ENCODE results near the gene EMC10.

EMC10 gene

DNA sequence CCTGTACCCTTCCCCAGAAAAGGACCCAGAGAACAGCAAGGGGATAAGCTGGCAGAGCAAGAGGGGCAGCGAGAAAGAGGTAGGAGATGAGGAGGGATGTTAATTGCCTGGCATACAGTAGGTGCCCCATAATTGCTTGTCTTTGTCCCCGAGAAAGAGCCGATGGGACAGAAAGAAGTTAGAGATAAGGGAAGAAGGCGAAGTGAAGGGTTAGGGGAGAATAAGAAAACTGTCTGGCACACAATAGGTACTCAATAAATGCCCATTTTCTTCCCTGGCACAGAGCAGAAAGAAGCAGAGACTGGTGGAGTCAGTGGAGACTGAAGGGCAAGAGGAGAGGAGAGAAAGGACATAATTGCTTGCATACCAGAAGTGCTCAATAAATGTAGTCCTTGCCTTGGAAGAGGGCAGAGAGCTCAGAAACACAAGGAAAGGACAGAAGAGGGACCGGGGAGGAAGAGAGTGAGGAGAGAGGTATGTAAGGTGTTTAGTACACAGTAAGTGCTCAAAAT lies 18.8 kb downstream of the EMC10 start:
- DNase-seq (ENCODE audit: extremely low read depth in 1 of 2, low read depth in 1 of 2): no peak

DNA sequence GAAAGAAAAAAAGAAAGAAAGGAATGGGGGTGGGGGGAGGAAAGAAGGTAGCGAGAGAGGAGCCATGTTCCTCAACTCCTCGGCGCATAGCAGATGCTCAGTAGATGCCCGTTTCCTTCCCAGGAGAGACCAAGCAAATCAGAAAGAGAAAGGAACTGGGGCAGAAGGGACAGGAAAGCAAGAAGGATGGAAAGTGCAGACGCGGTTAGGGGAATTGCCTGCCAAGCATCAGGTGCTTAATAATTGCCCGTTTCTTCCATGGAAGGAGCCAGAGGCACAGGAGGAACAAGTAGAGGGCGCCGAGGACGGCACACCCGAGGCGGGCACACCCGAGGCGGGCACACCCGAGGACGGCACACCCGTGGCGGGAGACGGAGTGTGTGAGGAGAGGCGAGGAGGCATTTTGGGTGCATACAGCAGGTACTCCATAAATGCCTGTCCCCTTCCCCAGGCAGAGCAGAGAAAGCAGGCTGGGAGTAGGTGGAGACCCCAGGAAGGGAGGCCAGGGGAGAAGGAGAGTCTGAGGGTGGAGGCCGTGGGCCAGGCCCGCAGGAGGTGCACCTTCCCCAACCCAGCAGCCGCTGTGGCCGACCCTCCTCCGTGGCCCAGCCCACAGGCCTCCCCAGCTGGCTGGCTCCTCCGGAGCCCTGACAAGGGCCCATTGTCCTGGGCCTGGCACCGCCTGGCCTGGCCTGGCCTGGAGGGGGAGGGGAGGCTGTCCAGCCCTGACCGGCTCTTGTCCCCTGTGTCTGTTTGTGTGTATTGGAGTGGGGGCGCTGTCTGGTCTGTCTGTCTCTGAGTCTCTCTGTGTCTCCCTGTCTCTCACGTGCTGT lies 20.1 kb downstream of the EMC10 start:
- no peak for DNase-seq (ENCODE audit: extremely low read depth in 1 of 2, low read depth in 1 of 2)

DNA sequence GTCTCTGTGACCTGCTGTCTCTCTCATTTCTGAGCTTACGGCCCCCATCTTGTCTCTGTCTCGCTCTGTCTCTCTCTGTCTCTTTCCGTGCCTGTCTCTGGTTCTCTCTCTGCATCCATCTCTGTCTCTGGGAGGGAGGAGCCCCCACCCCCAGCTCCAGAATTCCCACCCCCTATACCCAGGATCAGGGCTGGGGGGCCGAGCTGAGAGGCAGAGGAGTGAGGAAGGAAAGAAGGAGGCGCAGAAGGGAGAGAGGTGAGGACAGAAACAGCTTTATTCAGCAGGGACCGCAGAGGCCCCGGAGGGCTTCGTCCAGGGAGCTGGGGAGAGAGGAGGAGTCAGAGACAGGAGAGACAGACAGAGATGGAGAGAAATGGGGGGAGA lies 20.7 kb downstream of the EMC10 start:
- no peak for DNase-seq (ENCODE audit: extremely low read depth in 1 of 2, low read depth in 1 of 2)

DNA sequence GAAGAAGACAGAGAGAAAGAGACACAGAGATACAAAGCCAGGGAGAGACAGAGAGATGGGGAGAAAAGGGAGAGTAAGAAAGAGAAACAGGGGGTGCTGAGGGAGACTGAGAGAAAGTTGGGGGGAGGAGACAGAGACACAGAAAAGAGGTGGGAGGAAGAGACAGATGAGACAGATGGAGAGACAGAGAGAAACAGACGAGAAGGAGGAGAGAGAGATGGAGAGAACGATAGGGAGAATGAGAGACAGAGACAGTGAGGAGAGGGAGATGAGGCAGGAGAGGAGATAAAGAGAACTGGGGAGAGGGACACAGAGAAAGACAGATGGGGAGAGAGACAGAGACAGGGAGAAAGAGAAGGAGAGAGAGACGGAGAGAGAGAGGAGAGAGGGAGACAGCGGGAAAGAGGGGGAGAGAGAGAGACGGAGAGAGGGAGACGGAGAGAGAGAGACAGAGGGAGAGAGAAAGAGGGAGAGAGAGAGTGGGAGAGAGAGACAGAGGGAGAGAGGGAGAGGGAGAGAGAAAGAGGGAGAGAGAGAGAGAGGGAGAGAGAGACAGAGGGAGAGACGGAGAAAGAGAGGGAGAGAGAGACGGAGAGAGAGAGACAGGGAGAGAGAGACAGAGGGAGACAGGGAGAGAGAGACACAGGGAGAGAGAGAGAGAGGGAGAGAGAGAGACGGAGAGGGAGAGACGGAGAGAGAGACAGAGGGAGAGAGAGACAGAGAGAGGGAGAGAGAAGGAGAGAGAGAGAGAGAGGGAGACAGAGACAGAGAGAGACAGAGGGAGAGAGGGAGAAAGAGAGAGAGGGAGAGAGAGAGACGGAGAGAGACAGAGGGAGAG lies 22.1 kb downstream of the EMC10 start:
- no peak for DNase-seq (ENCODE audit: extremely low read depth in 1 of 2, low read depth in 1 of 2)

DNA sequence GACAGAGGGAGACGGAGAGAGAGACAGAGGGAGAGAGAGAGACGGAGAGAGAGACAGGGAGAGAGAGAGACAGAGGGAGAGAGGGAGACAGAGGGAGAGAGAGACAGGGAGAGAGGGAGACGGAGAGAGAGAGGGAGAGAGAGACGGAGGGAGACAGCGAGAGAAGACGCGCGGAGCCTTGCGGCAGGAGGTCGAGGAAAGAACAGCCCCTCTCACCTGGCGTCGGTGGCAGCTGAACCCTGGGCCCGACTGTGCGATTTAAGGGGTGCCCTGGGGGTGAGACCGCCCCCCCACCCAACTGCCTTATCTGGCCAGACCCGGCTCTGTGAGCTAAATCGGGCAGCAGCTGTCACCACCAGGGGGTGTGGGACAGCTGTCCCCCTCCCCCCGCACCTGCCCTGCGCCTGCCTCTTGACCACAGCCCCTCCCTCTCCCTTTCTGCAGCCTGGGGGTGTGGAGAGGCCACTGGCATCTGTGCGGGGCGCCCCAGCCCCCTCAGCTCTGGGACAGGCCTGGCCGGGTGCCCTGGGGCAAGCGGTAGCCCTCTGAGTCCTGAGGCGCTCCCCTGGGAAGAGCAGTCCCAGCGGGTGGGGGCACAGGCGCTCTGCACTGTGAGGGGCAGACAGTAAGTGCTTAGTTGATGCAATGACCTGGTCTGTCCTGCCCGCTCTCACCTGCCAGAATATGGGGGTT lies 23.9 kb downstream of the EMC10 start:
- DNase-seq (ENCODE audit: extremely low read depth in 1 of 2, low read depth in 1 of 2): no peak

DNA sequence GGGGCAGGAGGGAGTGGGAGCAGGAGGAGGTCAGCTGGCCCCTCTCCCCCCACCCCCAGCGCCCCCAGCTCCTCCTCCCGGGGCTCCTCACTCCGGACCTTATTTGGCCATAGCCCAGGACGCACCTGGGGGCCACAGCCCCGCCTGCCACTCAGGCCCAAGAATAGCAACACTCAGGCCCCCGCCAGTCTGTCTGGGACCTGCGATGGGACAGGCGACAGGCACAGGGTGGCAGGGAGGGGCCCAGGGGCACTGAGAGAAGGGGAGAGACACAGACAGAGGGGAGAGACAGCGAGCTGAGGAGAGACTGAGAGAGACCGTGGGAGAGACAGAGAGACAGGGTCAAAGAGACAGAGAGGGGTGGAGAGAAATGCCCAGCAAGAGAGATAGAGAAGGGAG lies 24.4 kb downstream of the EMC10 start:
- no peak for DNase-seq (ENCODE audit: extremely low read depth in 1 of 2, low read depth in 1 of 2)

DNA sequence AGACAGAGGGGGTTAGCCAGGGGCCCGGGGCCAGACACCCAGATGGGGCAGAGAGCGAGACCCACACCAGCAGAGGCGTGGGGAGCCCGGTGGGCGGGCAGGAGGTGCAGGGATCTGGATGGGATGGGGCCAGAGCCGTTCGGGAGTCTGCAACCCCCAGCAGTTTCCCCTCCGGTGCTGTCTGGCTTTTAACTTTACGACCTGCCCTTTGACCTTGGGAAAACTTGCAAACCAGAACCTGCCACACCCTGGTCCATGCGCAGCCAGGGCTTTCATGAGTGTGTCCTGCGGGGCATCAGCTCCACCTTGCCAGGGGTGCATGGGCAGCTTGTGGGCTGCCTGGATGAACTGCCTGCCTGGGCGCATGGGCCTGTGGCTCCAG lies 24.9 kb downstream of the EMC10 start:
- DNase-seq (ENCODE audit: extremely low read depth in 1 of 2, low read depth in 1 of 2): no peak

DNA sequence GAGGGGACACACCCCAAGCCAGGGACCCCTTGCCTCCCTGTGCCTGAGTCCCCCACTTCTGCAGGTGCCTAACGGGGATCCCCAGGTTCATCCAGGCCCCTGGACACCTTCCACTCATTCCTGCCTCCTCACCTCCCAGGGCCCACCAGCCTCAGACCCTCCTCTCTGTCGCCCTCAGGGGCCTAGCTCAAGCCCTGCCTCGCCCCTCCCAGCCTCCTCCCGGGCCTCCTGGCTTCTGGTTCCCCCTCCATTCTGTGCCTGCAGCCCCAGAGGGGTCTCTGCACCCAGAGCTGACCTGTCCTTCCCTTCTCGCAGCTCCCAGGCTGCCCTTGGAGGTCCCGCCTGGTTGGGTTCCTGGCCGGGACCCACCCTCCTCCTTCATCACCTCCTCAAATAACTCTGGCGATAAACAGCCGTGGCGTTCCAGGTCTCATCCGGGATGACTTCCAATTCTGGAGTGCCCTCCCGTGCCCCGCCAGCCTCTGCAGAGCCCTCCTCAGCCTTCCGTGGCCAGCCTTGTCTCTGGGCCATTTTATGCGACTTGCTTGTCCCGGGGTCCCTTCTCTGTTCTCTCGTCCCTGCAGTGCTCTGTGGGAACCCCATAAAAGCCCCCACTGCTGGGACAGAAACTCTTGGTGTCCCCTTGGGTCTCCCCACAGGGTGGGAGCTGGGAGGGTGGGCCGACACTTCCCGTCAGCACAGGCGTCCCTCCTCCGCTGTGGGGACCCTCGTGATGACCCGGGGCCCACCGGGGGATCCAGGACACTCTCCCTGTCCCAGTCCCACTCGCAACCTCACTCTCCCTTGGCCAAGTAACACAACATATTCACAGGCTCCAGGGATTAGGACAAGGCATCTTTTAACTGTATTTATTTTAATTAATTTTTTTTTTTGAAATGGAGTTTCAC lies 25.5 kb downstream of the EMC10 start:
- no peak for DNase-seq (ENCODE audit: extremely low read depth in 1 of 2, low read depth in 1 of 2)

DNA sequence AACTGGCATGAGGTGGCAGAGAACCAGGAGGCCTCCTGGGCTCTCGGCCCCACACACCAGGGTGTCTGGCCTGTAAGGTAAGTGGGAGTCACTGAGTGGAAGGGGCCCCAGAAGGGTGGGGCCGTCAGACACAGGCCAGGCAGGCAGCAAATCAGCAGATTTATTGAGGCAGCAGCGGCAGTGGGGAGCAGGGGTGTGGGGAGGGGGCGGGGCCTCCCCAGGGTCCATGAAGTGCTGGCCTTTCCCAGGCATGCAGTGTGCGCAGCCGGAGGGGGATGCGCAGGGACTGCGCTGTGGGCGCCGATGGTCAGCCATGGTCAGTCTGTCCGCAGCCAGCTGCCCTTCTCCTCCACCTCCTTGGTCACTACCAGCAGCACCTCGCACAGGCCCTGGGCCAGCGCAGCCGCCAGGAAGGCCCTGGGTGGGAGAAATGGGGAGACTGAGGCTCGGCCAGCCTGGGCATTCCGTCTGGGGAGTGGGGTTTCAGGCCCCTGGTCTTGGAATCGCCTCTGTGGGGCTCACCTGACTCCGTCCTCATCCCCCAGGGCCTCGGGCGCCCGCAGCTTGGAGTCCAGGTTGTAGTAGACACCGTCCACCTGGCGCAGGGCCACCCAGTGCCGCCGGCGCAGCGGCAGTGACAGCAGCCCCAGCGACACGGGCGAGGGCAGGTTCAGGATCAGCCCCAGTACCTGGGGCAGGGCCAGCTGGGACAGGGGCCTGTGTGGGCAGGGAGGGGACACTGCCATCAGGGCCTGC lies 29.7 kb downstream of the EMC10 start:
- DNase-seq (ENCODE audit: extremely low read depth in 1 of 2, low read depth in 1 of 2): no peak

DNA sequence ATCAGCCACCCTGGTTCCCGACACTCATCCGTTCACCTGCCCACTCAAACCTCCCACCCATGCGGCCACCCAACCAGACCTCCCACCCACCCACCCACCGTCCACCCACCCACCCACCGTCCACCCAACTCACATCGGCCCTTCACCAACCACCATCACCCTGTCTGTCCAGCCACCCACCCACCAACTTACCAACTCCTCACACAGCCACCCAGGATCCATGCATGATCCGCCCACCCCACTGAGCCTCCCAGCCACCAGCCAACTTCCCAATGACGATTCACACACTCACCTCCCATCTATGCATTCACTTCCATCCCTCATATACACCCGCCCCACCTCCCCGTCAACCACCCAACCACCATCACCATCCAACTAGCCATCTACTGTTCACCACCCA lies 30.4 kb downstream of the EMC10 start:
- DNase-seq (ENCODE audit: extremely low read depth in 1 of 2, low read depth in 1 of 2): no peak

DNA sequence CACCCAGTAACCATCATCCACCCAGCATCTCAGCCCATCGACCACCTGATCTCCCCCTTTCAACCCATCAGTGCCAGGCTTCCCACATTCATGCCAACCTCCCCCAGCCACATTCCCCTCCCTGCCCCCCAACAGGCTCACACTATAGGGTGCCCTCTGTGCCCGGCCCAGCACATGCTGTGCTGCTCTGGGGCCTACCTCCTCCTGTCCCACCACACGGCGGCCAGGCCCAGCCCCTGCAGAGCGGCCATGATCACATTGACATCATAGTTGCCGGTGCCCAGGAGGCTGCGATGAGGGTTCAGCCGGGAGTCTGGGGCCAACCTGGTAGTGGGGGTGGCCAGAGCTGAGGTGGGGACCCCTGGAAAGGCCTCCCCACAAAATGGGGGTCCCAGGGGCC lies 31.1 kb downstream of the EMC10 start:
- DNase-seq (ENCODE audit: extremely low read depth in 1 of 2, low read depth in 1 of 2): no peak

DNA sequence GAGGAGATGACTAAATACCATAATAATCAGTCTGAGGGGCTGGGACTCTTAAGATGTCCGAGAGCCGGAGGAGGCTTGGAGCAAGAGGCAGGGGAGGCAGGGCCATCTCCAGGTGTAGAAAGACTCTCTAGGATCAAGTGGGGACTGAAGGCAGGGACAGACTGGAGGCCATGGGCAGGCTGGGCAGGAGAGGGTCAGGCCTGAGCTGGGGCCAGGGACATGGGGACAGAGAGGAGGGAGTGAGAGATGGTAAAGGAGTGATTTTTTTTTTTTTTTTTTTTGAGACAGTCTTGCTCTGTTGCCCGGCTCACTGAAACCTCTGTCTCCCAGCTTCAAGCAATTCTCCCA lies 32.5 kb downstream of the EMC10 start:
- no peak for DNase-seq (ENCODE audit: extremely low read depth in 1 of 2, low read depth in 1 of 2)

DNA sequence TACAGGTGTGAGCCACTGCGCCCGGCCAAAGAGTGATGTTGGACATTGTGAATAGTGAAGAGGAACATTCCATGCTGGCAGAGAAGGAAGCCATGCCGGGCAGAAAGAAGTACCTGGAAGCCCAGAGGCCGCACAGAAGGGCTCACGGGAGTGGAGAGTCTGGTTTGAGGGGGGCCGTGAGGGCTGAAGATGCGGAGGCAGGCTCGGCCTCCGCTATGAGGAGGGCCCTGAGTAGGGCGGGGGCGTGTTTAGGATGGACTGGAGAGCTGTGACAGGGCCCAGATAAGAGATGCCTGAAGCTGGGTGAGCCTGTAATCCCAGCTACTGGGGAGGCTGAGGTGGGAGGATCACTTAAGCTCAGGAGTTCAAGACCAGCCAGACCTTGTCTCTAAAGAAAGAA lies 33.1 kb downstream of the EMC10 start:
- no peak for DNase-seq (ENCODE audit: extremely low read depth in 1 of 2, low read depth in 1 of 2)

DNA sequence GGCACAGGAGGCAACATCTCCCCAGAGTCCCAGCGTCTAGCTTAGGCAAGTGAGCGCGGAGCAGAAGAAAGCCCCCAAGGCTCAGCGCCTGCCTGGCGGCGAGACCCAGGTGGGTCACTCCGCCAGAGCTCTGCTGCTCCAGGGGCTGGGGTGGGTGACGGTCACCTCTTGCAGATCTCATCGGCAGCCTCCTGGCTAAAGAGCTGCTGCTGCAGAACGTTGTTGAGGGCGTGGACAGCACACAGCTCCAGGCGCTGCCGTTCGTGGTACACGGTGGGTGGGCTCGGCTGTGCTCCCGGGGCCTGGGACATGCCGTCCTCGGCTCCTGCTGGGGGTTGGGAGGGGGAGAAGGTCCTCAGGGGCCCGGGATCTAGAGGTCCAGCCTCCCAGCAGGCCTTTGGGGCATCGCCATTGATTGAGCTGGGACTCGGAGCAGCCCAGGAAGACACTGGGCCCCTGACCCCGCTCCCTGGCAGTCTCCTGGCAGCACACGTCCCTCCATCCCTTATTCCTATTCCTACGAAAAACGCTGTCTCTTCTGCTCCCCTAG lies 33.9 kb downstream of the EMC10 start:
- no peak for DNase-seq (ENCODE audit: extremely low read depth in 1 of 2, low read depth in 1 of 2)

DNA sequence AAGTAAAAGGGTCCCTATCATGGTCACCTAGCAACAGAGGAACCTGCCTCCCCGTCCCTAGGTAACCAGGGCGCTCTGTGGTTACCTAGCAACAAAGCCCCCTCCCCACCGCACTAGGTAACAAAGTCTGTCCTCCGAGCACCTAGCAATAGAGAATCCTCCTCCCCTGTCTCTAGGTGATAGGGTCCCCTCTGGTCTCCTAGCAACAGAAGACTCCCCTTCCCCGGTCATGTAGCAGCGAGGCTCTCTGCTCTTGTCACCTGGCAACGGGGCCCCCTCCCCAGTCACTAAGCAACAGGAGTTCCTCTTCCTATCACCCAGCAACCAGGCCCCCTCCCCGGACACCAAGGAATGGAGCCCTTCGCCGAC lies 34.4 kb downstream of the EMC10 start:
- no peak for DNase-seq (ENCODE audit: extremely low read depth in 1 of 2, low read depth in 1 of 2)

DNA sequence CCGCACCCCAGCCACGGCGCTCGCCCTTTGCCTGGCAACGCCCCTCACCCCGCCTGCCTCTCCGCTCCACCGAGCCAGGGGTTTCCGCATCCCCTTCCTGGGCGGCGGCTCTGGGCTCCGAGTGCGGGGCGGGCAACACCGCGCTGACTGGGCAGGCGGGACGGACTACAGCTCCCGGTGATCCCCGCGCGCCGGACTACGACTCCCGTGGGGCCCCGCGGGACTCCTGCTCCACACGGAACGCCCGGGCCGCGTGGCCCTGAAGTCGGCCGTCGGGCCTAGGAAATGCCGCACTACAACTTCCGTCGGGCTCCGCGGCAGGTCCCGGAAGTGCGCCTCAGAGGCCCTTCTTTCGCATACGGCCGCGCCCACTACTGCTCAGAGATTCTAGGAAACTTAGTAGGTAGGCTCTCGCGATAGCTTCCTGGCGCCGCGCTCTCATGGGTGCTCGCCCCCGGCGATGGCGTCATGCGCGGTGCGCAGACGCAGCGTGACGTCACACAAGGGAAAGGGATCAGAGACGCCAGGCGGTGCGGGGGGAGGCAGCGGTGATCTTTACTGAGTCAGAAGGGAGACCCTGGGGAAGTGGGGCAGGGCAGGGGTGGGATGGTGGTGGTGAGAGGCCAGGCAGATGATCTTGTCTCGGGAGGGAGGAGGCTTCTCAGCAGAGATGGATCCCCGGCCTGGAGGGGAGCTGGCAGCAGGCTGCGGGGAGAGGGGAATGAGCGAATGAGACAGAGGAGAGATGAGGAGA lies 34.9 kb downstream of the EMC10 start, which contains the start of gene JOSD2:
Gene JOSD2 (minus strand): TSS at position 123 of the 754 bp plus-strand sequence. CDS start 760 bp downstream, outside the sequence.
- DNase-seq (ENCODE audit: extremely low read depth in 1 of 2, low read depth in 1 of 2): peak; percentile 92 to 98

DNA sequence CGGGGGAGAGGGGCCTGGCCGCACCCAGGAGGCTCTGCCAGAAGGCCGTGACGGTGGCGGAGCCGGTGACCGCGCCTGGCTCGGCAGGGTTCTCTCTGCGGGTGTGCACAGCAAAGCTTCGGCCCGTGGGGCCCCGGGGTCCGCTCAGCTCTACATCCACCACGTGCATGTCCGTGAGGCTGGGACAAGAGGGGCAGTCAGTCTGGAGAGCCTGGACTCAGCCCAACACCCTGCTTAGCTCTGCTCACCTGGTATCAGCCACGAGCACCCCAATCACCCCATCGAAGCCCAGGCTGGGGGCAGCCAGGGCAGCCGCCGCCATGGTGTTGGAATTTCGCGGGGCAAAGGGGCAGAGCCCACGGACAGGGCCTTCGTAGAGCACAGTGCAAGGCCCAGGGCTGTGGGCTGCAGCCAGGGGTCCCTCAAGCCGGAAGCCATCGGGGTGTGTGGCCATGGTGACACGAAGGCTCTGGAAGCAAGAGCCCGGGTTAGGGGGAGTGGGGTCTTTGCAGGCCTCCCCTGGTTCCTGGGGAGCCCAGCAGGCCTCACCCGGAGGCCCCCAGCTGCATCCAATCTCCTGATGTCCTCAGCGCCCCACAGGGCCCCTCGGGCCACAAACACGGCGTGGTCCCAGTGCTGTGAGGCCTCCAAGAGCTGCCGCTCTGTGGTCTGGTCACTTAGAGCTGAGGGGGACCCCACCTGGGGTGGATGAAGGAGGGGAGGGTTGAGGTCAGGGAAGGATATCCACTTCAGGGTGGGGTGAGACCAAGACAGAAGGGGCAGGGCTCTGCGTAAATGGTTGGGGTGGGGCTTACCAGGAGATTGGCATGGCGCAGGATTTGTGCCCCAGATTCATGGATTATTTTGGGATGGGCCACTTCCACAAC lies 36.0 kb downstream of the EMC10 start:
- no peak for DNase-seq (ENCODE audit: extremely low read depth in 1 of 2, low read depth in 1 of 2)
